ELR (cell line): Measurements from ENCODE around the gene ZRSR2.
"Not testable (repeated sequence)": the region's sequence is repeated elsewhere in the genome, so short reads cannot be mapped to it uniquely, and the experiment has no call there.

Source experiments
- DNase-seq: peaks from one replicate; pipeline ENCODE4 v3.0.0-alpha.2; 2015; ENCODE audit warnings: low read depth

The ZRSR2 gene

DNA sequence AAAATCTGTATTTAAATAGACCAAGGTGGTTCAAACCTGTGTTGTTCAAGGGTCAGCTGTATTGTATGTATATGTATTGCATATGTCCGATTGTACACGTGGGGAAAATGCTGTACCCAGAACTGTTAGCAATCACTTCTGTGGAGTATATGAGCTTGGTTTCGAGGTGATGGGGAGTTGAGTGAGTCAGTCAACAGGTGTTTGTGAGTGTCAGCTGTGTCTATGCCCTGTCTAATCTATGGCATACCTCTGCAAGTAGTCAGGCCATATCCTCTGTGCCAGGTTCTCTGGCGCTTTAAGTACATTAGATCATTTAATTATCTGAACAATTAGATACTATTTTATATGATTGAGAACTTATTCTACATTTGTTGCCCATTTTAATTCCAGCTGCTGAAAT, 7.4 kb downstream of the ZRSR2 start:
- DNase-seq = no peak

DNA sequence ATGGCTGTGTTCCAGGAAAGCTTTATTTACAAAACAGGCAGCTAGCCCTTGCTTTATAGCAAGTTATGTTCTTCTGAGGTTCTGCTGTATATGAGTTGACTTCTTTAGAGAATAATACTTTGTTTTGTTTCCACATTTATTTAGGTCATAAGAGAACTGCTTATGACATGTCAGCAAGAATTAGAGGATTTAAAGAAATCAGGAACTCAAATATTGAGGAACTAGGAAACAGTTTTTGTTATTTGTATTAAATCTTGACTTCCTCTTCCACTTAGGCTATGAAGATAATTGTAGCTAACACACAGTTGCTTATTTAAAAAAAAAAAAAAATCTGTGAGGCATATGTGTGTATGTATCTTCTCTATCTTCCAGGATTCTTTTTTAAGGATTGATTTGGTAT, 14.3 kb downstream of the ZRSR2 start:
- DNase-seq = no peak

DNA sequence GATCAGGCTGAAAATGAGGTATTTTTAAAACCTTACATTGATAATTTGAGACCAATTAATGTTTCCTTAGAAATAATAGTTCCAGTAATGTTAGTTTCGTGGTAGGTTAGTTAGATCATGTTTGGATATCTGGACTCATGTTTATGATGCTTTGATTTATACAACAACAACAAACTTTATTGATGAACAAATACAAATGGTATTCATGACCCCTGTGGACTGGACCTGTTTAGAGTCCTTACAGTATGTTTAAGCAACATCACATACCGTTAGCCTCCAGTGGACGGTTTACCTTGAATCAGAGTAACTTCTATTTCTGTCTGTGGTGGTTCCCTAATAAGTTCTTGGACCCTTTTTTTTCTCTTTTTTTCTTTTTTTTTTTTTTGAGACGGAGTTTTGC, 18.0 kb downstream of the ZRSR2 start:
- no peak for DNase-seq

DNA sequence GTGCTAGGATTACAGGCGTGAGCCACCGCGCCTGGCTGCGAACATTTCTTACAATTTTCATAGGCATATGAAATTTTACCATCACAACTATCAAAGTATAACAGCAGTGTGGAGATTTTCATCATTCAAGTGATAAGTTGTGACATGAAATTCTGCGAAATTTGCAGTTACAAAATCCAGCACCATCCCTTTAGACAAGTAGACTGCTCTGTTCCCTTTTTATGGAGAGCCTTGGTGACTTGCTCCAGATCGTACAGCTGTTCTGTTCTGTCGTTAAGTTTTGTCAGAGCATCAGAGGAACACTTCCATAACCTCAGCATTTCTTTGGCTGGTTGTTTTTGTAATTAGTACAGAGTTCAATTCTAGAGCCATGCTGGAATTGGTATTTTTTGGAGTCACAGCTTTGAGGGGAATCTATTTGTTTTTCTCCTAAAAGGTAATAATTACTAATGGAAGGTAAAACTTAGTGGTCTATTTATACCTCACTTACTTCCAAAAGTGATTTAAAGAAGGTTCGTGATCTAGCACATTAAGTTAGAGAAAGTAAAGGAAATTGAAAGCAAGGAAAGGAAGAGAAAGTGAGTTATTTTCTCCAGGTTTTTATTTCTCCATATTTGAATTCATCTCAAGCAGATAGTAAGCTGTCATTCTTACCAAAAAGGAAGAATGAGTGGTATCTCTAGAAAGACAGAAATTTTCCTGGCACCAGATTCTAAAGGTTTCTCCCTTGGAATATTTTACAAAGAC, 22.1 kb downstream of the ZRSR2 start:
- DNase-seq = no peak

DNA sequence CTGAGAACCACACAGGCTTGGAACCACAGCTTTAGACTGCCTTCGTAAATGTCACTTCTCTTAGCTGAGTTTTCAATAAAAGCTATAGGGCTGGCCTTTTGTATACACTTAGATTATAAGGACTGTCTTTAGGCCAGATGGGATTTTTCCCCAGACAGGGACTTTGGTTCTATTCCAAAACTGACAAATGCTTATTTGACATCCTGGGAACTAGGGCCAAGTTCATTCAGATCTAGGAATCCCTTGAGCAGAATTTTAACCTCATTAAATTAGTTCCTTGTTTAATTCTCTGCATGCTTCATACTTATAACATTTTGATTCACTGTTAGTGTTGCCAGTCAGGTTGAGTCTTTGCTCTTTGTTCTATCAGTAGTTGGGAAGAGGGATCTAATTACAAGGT, 23.1 kb downstream of the ZRSR2 start:
- no peak for DNase-seq

DNA sequence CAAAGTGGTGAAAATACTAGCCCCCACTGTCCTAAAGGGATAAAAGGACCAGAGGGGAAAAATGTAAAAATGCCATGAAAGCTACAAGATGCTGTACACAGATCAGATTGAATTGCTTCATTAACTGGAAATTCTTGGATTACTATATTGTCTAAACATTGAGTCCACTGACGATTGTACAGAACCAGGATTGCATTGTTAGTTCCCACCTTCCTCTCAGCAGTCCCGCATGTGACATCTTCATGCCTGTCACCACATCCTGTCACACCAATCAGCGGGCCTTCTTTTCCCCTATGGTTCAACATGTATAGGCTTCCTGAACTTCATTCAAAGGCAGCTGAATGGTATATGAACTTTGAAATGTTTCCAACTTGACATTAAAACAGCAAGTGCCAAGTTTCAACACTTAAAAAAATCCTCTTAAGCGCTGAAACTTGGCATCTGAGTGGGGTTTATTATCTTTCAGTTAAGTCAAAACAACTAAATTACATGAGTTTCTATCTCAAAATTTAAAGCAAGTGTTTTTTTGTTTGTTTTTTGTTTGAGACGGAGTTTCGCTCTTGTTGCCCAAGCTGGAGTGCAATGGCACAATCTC, 24.6 kb downstream of the ZRSR2 start:
- no peak for DNase-seq

DNA sequence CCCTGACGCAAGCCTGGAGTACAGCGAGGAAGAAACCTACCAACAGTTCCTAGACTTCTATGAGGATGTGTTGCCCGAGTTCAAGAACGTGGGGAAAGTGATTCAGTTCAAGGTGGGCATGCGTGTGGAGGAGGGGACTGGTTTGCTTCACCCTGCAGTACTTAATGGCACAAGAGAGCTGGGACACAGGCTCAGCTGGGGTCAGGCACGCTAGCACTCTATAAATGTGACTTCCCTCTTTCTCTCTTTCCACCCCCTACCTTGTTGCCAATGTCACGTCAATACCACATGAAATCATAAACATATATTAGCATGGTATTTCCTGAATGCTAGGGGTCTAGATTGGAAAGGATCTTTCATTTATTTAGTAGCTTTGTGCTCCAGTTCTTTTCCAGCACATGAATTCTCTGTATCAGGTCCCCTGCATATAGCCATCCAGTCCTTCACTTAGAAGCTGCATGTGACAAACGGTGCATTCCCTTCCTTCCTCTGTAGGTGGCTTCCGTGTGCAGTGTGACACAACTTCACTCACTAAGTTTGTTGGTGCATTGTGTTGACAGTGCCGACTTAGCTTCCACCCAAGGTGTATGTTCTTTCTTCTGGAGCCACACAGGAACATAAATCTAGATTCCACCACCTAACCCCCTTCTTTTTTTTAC, 25.6 kb downstream of the ZRSR2 start:
- DNase-seq = peak; percentile 17

DNA sequence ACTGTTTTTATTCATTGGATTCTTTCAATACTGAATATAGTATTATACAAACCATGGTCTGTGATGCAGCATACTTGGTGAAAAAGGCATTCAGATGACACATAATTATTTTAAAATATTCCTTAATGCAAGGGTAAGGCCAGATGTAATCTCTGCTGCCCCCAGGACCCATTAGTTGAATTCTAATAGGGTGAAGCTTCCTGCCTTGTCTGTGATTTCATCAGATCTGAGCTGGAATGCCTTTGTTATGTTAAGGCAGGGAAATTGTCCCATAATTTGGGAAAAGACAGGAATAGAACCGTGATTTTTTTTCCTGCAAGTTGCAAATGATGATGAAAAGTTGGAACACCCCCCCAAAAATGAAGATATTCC, 26.1 kb downstream of the ZRSR2 start:
- no peak for DNase-seq

DNA sequence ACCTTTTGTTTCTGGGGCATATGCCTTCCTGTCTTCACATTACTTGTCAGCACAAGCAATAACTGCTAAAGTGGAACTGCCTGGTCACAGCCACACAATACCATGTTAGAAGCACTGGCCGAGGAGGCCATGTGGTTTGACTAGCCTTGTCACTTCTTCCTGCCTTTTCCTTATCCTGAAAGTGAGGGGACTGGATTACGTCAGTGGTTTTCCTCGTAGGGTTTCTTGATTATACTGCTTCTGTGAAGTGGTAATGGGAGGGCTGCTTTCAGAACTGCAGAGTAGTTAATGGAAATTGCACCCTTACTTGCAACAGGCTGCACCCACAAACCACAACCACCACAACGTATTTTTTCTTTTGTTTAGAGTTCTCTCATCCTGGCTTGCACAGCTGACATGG, 26.6 kb downstream of the ZRSR2 start:
- DNase-seq = no peak

DNA sequence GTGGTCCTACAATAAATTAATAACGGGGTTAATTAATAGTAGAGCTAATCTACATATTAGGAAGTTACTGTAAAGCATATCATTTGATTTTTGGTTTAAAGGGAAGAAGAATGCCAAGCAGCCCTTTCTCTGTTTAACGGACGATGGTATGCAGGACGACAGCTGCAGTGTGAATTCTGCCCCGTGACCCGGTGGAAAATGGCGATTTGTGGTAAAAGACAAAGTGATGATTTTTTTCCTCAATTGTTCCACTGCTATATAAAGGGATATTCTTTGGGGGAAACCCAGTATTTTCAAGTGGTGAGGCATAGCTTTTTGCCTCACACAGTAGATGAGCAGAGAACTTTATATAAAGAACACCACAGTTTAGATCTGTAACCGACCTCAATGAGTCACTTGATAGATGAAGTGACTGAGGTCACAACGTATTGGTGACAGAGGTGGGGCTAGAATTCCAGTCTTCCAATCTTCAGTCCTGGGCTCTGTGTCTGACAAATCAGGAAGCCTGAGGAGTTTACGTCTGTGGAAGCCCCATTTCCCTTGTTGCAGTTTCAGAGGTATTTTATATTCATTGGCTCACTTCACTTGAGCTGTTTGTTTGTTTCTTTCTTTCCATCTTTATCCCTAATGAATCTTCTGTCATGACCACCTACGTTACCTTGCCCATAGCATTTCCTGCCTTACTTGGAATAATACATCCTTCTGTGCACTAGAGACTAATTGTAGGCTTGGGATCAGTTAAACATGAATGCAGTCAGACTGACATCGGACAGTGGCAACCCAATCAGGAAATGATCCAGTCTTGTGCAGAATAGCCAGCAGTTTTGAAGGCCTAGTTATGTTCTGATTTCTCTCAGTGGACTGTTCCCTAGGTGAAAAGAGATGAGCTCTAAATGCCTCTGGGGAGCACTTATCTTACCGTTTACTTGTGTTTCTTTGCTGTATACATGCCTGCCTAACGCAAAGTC, 30.1 kb downstream of the ZRSR2 start:
- DNase-seq = peak; percentile 10

DNA sequence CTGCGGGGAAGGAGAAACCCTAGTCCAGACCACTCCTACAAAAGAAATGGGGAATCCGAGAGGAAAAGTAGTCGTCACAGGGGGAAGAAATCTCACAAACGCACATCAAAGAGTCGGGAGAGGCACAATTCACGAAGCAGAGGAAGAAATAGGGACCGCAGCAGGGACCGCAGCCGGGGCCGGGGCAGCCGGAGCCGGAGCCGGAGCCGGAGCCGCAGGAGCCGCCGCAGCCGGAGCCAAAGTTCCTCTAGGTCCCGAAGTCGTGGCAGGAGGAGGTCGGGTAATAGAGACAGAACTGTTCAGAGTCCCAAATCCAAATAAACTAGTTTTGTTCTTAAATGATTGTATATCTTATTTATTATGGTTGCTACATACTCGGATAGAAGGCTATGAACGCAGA, 32.6 kb downstream of the ZRSR2 start:
- no peak for DNase-seq

DNA sequence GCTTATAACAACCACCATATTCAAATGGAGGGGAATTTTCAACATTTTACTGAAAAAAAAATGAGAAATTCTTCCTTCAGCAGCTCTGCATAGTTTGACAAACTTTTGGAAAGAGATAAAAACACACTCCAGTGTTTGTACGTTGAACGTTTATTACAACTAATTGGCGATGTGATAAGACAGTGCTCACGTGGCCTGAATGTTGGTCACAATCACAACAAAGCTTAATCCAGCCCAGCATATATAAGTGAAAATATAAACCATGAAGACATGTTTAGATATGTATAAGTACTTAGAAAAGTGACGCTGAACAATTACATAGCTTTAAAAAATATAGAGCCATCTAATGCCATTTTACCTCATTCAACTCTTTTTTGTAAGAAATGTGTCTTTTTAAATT, 35.7 kb downstream of the ZRSR2 start:
- no peak for DNase-seq

DNA sequence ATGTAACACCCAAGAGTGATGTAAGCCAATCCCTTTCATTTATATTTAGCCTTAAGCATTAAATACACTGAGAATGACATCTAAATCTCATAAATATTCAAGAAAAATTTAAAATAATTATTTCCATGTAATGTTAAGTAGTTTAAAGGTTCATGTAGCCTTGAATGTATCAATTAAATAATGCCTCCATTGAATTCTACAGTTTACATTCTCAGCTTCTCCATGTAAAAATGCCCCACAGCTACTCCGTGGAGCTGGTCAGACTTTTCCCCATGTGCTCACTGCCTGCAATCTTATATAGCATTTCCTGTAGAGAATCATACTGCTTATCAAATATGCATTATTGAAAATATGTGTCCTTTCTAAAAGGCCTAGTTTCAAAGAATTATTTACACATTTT, 38.9 kb downstream of the ZRSR2 start:
- no peak for DNase-seq

DNA sequence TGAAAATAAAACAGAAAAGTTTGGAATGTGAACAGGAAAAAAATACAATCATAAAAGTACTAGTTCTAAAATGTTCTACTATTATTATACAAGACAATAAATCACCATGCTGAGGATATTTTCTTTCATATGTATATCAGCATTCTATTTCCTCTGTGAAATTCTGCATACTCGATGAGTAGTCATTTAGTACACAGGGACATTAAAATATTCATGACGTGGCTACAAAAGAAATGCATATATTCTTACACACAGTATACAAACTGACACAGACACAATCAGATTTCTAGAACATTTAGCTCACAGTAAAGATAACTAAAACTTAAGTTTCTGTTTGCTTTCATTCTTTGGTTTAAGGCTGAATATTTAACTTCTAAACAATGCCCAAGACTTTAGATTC, 41.1 kb downstream of the ZRSR2 start:
- not testable (repeated sequence) for DNase-seq

DNA sequence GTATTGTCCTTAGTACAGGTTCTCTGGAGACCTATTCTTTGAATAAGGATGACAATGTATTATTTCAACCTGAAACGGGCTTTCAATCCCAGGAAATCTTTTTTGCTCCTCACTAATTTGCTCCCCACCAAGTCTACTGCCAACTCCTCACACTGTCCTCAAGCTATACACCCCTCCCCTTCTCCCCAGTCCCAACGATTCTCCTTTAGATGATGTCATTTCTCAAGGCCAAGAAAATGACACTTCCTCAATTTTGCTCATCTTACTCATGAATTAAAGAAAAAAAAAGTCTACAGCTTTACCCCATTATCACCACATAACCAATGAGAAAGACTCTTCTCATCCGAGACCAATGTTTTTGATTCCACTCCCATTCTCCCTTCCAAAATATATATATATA, 43.8 kb downstream of the ZRSR2 start:
- no peak for DNase-seq

DNA sequence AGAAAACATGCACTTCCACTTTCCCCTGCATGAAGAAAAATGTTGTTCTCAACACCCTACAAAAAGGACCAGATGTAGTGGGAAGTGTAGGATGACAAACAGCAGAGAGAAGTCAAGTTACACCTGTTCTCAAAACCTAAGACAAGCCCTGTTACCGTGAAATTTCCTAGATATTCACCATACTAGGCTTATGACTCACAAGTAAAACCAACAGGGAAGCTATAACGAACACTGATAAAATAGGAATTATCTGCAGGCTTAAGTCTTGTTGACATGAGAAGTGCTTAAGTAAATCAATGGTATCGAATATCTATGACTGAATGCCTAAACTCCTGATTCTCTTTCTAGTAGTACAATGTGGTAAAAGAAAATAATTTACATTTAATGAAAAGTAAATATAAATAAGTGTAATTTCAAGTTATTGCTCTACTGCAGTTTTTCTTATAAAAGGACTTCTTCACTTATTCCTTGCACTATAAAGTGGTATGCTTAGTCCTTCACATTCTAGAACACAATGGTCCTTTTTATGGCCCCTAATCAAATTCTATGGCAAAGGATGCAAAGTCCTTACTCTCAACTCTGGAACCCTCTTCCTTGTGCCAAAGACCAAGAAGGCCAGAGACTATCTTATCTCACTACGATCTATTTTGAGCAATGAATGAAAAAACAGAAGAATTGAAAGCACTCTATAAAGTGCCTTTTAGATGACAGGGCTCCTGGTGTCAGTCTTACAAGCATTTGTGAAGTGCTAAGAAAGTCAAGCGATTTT, 44.7 kb downstream of the ZRSR2 start:
- DNase-seq = no peak

DNA sequence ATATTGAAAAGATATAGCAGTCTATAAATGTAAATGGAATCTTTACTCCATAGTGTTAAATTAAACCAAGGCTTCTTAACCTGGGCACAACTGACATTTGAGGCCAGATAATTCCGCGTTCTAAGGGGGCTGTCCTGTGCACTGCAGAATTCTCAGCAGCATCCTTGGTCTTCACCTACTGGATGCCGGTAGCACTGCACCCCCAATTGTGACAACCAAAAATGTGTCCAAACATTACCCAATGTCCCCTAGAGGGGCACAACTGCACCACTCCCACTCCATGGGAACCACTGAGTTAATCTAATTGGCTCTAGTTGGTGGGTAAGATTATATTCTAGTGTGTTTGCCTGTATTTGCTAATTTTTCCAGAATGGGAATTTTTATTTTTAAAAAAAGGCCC, 47.7 kb downstream of the ZRSR2 start:
- no peak for DNase-seq

DNA sequence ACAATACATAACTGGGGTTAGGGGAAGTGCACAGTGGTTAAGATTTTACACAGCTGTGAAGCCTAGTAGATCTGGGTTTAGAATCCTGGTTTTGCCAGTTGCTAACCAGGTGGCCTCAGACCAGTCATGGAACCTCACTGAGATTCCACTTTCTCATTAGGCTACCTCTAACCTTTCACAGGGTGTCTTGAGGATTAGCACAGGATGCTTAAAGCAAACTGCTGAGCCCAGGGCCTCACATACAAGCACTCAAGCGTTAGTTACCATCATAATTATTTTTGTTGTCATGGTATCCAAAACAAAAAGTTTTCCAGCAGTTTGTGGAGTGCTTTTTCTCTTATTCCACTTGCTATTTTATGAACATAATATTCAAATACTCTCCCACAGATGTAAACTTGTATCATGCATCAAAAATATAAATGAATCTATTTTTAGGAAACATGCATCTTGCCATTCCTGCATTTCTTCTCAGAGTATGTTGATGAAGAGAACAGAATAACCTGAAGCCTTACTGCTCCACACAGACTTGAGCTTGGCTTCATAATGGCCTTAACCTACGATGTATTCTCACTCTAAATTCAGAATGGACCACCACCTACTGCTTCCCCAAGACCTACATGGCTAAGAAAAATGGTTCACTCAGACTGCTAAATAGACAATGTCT, 51.7 kb downstream of the ZRSR2 start:
- no peak for DNase-seq

DNA sequence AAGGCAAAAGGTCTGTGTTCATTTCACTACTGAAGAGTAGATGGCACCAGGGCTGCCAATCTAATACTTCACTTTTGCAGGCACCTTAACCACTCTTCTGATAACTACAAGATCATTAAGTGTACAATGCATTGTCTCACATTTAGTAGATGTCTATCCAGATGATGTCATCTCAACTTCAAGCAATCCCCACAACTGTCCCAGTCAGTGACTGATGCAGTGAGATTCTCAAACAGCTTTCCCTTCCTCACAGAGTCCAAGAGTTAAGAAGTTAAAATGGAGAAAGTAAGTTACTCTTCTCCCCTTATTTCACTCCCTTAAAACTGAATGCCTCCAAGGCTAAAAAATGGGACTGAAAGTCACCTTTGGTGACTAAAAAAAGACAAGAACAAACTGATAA, 53.7 kb downstream of the ZRSR2 start:
- no peak for DNase-seq

DNA sequence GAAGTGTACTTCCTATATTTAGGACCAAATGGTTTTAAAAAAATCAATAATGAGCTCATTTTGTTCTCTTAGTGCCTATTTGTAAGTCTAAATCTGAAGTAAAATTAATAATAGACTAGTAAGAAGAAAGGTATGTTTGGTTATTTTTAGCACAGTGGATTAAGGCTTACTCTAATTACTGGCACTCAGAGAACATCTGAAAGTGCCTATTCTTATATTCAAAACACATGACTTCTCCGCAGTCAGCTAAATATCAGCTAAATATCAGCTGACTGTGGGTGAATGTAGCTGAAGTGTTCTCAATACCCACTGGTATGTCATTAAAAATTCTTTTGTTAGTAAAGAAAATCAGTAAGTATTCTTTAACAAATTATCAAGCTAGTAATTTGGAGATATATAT, 58.3 kb downstream of the ZRSR2 start:
- no peak for DNase-seq

DNA sequence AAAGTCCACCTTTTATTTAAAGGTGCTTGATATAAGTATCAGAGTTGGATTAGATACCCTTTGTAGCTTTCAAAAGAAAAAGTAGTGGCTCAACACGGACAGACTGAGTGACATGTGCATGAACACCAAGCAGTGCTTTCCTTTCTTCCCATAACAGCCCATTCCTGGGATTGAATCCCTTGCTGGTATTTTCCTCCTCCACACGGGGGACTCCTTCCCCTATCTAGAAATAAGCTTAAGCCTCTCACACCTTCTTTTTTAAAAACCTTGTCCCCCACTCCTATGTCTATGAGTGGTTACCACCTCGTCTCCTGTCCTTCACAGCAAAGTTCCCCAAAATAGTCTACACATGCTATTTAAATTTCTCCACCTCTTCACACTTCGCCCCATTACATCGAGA, 59.3 kb downstream of the ZRSR2 start:
- peak; percentile 29 for DNase-seq
